A673 (cell line): ENCODE measurements around the gene STX4. TPM values are rescaled to one million over a fixed set of nuclear protein-coding genes. Genes with fewer than 3 reads are reported as not detected.

ENCODE experiments used
- BruUV-seq: library from RNA; stranded (reverse); fragments of 400-500 nt; replicated peaks from 2 replicates; lab custom pipeline; 2021; lab: Mats Ljungman, UMichigan
- CTCF ChIA-PET: fragments of 300-600 bp; sonication (Branson Sonifier 250); formaldehyde crosslinking; loops from one replicate; lab custom pipeline; 2022; ENCODE audit warnings: antibody characterized with exemption; lab: Charles Lee
- POLR2A ChIA-PET: fragments of 300-600 bp; sonication (Branson Sonifier 250); formaldehyde crosslinking; loops from one replicate; lab custom pipeline; 2022; ENCODE audit warnings: antibody characterized with exemption; ENCODE audit not compliant: low non-redundant PET; lab: Charles Lee
- DNase-seq: peaks from one replicate; pipeline ENCODE4 v3.0.0-alpha.2; 2015; ENCODE audit warnings: low spot score
- H3K27ac ChIP-seq: fragments of 200-600 bp; sonication (generic); 2 replicates; pipeline ENCODE4 v1.5.1; 2016; ENCODE audit warnings: mixed run types, low read depth, mild to moderate bottlenecking, mixed read lengths, antibody characterized with exemption, low read length; ENCODE audit not compliant: poor library complexity, severe bottlenecking
- H3K27me3 ChIP-seq: fragments of 200-600 bp; sonication (generic); replicated peaks from 2 replicates; pipeline ENCODE4 v1.6.1; 2017; ENCODE audit warnings: mixed run types, low read depth, mild to moderate bottlenecking, mixed read lengths, antibody characterized with exemption, low read length; ENCODE audit not compliant: insufficient read depth, poor library complexity
- H3K36me3 ChIP-seq: fragments of 200-600 bp; sonication (generic); 2 replicates; pipeline ENCODE4 v1.6.1; 2016; ENCODE audit warnings: mixed run types, mild to moderate bottlenecking, mixed read lengths, antibody characterized with exemption, low read length; ENCODE audit not compliant: insufficient read depth, poor library complexity, severe bottlenecking
- H3K4me1 ChIP-seq: fragments of 200-600 bp; sonication (generic); 2 replicates; pipeline ENCODE4 v1.6.1; 2017; ENCODE audit warnings: mixed run types, mild to moderate bottlenecking, mixed read lengths, antibody characterized with exemption, low read length; ENCODE audit not compliant: insufficient read depth, poor library complexity, severe bottlenecking
- H3K4me3 ChIP-seq: fragments of 200-600 bp; sonication (generic); 2 replicates; pipeline ENCODE4 v1.5.1; 2016; ENCODE audit warnings: low read depth, mixed run types, mild to moderate bottlenecking, mixed read lengths, low read length; ENCODE audit not compliant: poor library complexity, severe bottlenecking
- H3K9me3 ChIP-seq: fragments of 200-600 bp; sonication (generic); 2 replicates; pipeline ENCODE4 v1.6.1; 2016; ENCODE audit warnings: mixed run types, low read depth, mild to moderate bottlenecking, mixed read lengths, antibody characterized with exemption, low read length; ENCODE audit not compliant: poor library complexity, severe bottlenecking
- CTCF ChIP-seq: fragments of 300-800, 200-600 bp; sonication (generic); conservative IDR thresholded peaks from 2 replicates; pipeline ENCODE4 v1.5.1; 2017; ENCODE audit warnings: low read depth, mild to moderate bottlenecking, antibody characterized with exemption, low read length, moderate library complexity, mixed read lengths
- EZH2 ChIP-seq: fragments of 200-600 bp; sonication (generic); IDR thresholded peaks from 2 replicates; pipeline ENCODE4 v1.6.1; 2017; ENCODE audit warnings: borderline replicate concordance, low read depth, mild to moderate bottlenecking, mixed read lengths, antibody characterized with exemption, low read length; ENCODE audit not compliant: poor library complexity, severe bottlenecking
- intact Hi-C: fragments of 100-400 bp; cut with micrococcal nuclease; formaldehyde crosslinking; loops from one replicate; pipeline ENCODE4 v1.10.0; 2022; ENCODE audit not compliant: unreplicated experiment
- total RNA-seq: library from RNA; stranded (reverse); gene quantifications from 2 replicates; pipeline ENCODE4 v1.2.3, GENCODE V29; 2021

STX4 gene
- total RNA-seq, 1 experiment from 2014 or later, result 31.2 TPM

GRCh38 chr16:31036691-31037090 is 3.3 kb downstream of the STX4 start:
- Histone ChIP-seq H3K4me1 (peaks cover 7% of the 10 kb centered on the region), H3K27me3 (no peaks in the 10 kb centered on the region), H3K4me3 (no peak overlapping the region), H3K36me3 (no peaks in the 10 kb centered on the region), H3K27ac (no peak overlapping the region), H3K9me3 (no peaks in the 10 kb centered on the region)
- intact Hi-C loops, result no loop called here
- TF ChIP-seq CTCF (no peak), EZH2 (no peak)
- CTCF ChIA-PET, result no interaction called here
- POLR2A ChIA-PET, result no interaction called here
- no peak for DNase-seq
- no TSS peak for BruUV-seq

DNA sequence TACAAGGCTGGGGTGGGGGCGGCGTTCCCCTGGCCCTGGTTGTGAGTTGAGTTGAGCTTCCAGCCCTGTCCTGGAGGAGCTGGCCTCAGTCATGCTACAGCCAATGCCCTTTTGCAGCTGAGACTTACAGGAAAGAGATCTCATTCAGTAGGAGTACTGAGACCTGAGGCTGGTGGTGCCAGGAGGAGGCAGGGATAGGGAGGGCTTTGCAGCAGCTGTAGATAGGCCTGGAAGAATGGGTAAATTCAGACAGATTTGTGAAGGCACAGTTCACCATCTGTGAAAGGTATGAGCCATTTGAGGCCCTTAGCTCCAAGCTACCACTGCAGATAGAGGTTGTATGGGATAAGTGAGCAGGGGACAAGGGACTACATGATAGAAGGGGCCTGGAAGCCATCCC is 5.6 kb downstream of the STX4 start:
- ChIA-PET POLR2A (no interaction called here), CTCF (no interaction called here)
- no peaks in the 10 kb centered on the region for H3K4me1 ChIP-seq
- no TSS peak for BruUV-seq
- H3K27ac ChIP-seq, result no peak overlapping the region
- intact Hi-C loops, result no loop called here
- no peaks in the 10 kb centered on the region for H3K36me3 ChIP-seq
- TF ChIP-seq CTCF (no peak), EZH2 (no peak)
- H3K9me3 ChIP-seq, result no peaks in the 10 kb centered on the region
- H3K27me3 ChIP-seq, result no peaks in the 10 kb centered on the region
- H3K4me3 ChIP-seq, result no peak overlapping the region
- no peak for DNase-seq

DNA sequence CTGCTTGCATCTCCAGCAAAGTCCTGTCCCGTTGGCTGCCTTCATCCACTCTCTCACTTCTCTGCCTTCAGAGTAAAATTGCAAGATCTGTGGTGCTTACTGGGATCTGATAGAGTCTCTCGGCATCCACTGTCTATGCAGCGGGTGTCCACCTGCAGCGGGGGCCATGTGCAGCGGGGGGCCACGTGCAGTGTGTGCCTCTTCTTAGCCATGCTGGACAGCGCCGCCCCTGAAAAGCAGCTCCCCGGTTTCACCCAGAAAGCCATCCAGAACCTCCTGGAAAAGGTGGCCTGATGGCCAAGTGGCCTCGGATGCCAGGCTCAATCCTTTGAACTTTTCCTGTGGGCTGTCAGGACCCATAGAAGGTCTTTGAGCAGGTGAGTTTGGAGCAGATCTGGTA is 9.5 kb downstream of the STX4 start:
- no peak for DNase-seq
- ChIA-PET CTCF (no interaction called here), POLR2A (no interaction called here)
- no peak overlapping the region for H3K4me3 ChIP-seq
- H3K4me1 ChIP-seq, result no peaks in the 10 kb centered on the region
- no peaks in the 10 kb centered on the region for H3K36me3 ChIP-seq
- no peak for TF ChIP-seq CTCF
- no peak for TF ChIP-seq EZH2
- no peaks in the 10 kb centered on the region for H3K9me3 ChIP-seq
- no TSS peak for BruUV-seq
- H3K27me3 ChIP-seq, result no peaks in the 10 kb centered on the region
- intact Hi-C loops, result no loop called here
- no peak overlapping the region for H3K27ac ChIP-seq
